Kidney epithelial cell (primary cell): Measurements from ENCODE around the gene C1QTNF8. TPM values are rescaled to one million over a fixed set of nuclear protein-coding genes. Genes with fewer than 3 reads are reported as not detected.

ENCODE experiments used
- DNase-seq: peaks from one replicate; pipeline ENCODE4 v3.0.0-alpha.2; 2010; ENCODE audit warnings: low read depth
- H3K27me3 ChIP-seq: 2 replicates; pipeline ENCODE4 v1.6.0; 2011; ENCODE audit warnings: low read length; ENCODE audit not compliant: control insufficient read depth, insufficient read depth
- H3K36me3 ChIP-seq: 2 replicates; pipeline ENCODE4 v1.5.1; 2011; ENCODE audit warnings: low read length; ENCODE audit not compliant: control insufficient read depth, insufficient read depth
- H3K4me3 ChIP-seq: 2 replicates; pipeline ENCODE4 v1.5.1; 2011; ENCODE audit warnings: low read depth, mild to moderate bottlenecking, control low read depth, low read length
- CTCF ChIP-seq: IDR thresholded peaks from 2 replicates; pipeline ENCODE4 v1.5.1; 2011; ENCODE audit warnings: mild to moderate bottlenecking, moderate library complexity, low read length, control low read depth, inconsistent platforms; ENCODE audit not compliant: insufficient read depth, poor library complexity, severe bottlenecking
- total RNA-seq: library from RNA; depleted of rRNA; stranded (reverse); fragments of >200 nt; gene quantifications from 2 replicates; pipeline ENCODE4 v1.2.3, GENCODE V29; 2015

C1QTNF8 gene
- total RNA-seq, 1 donor from 2014 or later: not detected

- TF ChIP-seq CTCF: no peak
- Histone ChIP-seq H3K36me3 (no peaks in the 10 kb centered on the region), H3K27me3 (peaks cover 61% of the 10 kb centered on the region), H3K4me3 (no peak overlapping the region)
- DNase-seq: no peak
Measured at GRCh38 chr16:1101573-1102332, 5.7 kb upstream of the C1QTNF8 start.

DNA sequence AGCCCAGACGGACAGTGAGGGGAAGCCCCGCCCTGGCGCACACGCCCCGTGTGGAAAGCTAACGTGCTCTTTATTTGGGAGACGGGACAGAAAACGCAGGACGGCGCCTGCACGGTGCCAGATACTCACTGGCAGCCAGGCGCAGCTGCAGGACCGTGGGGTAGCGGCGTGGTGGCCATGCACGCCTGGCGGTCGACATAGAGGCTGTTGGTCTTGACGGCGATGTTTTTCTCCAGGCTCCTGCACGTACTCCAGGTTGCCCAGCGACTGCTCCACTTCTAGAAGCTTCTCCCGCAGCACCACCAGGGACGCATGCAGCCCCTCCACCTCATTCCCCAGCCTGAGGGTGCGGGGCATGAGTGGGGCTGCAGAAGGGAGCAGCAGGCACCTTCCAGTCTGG lies 5.1 kb upstream of the C1QTNF8 start:
- no peak for DNase-seq

DNA sequence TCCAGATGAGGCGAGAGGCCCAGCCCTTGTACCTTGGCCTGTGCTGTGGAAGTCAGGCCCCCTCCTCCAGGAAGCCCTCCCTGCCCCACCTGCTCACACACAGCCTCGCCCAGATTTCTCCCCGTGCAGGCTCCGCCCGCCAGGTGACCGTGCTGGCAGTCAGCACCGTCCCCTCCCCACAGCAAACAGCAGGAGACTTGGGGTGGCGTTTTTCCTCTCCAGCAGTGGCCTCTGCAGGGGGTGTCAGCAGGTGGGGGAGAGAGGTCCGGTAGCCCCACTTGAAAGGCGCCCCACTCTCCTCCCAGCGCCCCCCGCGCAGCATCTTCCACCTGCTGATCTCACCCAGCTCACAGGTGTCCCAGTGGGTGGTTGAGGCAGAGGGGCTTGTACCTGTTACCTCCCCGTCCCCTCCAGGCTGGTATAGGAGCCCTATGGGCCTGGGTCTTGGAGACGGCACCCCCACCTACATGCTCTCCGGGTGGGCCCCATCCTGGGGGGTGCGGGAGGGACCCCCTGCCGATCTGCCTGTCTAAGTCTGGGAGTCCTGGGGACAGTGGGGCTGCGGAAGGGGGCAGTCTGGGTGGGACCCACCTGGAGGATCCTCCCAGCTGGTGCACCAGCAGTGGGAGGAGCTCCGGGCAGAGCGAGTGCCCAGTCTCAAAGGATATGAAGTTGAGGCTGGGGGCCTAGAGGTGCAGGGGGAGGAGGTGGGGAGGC lies 4.2 kb upstream of the C1QTNF8 start:
- Histone ChIP-seq H3K4me3 (no peak overlapping the region), H3K27me3 (peaks cover 56% of the 10 kb centered on the region), H3K36me3 (no peaks in the 10 kb centered on the region)
- DNase-seq: no peak
- no peak for TF ChIP-seq CTCF

More for the DNA sequence above, 5.1 kb upstream of the C1QTNF8 start:
- Histone ChIP-seq H3K27me3 (peaks cover 61% of the 10 kb centered on the region), H3K36me3 (no peaks in the 10 kb centered on the region), H3K4me3 (no peak overlapping the region)
- TF ChIP-seq CTCF: no peak

GRCh38 chr16:1099189-1100083 lies 3.4 kb upstream of the C1QTNF8 start:
- no peak for DNase-seq
- TF ChIP-seq CTCF: no peak
- Histone ChIP-seq H3K36me3 (no peaks in the 10 kb centered on the region), H3K27me3 (peaks cover 48% of the 10 kb centered on the region), H3K4me3 (no peak overlapping the region)

GRCh38 chr16:1098266-1098991 lies 2.4 kb upstream of the C1QTNF8 start:
- Histone ChIP-seq H3K4me3 (no peak overlapping the region), H3K27me3 (peaks cover 39% of the 10 kb centered on the region), H3K36me3 (no peaks in the 10 kb centered on the region)
- no peak for DNase-seq
- no peak for TF ChIP-seq CTCF
